HG03460 (cell line): Measurements from ENCODE around the gene FAM156A.
"Not testable (repeated sequence)": the region's sequence is repeated elsewhere in the genome, so short reads cannot be mapped to it uniquely, and the experiment has no call there.

Experiments used
- ATAC-seq: cut with Tn5 transposase; IDR thresholded peaks from one replicate; pipeline ENCODE4 v1.9.1; 2021; ENCODE audit not compliant: unreplicated experiment

The FAM156A gene

DNA sequence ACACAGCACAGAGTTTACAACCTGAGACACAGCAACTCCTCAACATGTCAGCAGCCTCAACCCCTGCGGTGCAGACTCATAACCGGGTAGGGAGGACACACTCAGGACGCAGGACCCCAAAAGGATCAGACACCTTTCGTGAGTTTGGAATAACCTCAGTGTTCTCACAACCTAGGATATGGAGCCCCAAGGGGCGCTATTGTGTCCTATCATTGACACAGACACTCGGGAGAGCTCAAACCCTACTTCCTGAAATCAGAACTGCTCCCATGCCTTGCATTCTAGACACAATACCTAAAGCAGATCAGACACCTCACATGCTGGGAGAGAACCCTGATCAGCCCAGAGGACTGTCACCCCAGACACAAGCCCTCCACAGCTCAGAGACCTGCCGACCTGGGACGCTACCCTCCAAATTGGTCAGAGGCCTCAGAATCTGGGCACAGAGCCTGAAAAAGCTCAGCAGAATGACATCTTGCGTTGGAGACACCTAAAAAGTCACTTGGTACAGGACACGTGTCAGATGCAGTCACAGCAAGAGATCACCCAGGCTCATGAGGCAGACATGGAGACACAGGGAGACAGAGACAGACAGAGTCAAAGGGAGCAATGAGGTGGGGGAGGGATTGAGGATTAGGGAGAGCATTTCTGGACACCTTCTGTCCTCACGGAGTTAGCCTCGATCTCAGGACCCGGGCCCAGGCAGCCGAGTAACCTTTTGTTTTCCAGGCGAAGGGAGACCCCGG is 8.8 kb upstream of the FAM156A start:
- not testable (repeated sequence) for ATAC-seq

GRCh38 chrX:52958961-52959360 is 643 bp upstream of the FAM156A start:
- peak; percentile 36 for ATAC-seq

GRCh38 chrX:52949884-52950283 is 8.4 kb downstream of the FAM156A start:
- not testable (repeated sequence) for ATAC-seq

GRCh38 chrX:52949325-52949724 is 9.0 kb downstream of the FAM156A start:
- ATAC-seq = not testable (repeated sequence)

DNA sequence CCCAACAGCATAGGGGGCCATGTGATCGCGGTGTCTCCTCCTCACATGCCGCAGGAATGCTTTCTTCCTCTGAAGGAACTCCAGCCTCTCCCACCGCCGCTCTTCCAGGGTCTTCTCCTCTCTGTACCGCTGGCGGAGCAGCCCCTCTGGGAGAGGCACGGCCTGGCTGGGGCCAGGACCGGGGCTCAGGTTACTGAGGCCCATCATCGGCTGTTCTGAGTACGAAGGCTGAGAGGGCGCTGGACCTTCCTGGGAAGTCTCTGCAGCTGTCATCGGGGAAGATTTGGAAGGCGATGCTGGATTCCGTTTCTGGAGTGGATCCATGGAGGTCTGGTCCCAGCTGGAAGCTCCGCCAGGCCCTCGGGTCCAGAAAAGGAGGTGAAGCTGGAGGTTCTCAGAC is 10.1 kb downstream of the FAM156A start:
- ATAC-seq = not testable (repeated sequence)

- ATAC-seq = not testable (repeated sequence)
These were observed 10.8 kb downstream of the FAM156A start for GRCh38 chrX:52947501-52947900.

- not testable (repeated sequence) for ATAC-seq
These were observed 12.4 kb downstream of the FAM156A start for GRCh38 chrX:52945838-52946494.

DNA sequence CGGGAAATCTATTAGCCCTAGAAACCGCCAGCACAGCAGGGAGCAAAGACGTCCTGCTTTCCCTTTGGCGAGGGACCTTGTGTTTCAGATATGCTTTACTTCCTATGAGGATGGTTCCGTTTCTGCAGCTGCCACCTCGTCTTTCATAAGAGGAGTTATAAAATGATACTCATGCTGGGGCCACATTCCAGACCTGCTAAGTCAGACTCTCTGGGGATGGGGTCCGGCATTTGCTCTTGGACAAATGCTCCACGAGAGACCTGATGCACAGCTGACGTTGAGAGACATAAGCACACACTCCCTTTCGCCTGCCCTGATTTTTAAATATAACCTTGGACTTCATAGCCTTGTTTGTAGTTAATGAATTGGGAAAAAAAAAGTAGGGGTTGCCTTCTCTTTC is 16.6 kb downstream of the FAM156A start:
- not testable (repeated sequence) for ATAC-seq

GRCh38 chrX:52940704-52941103 is 17.6 kb downstream of the FAM156A start:
- not testable (repeated sequence) for ATAC-seq

DNA sequence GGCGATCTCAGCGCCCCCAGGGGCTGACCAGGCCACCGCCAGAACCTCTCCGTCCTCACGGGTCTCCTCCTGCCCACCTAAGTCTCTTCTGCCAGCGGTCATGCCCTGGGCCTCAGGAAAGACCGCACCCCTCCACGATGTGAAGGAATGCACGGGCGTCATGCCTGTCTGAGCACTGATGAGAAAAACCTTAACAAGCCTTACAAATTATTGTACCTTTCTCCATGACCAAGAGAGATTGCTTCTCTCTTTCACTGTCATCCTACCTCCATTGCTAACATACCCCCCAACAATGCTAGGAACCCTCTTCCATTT is 22.9 kb downstream of the FAM156A start:
- peak; percentile 5 for ATAC-seq

- ATAC-seq = peak; percentile 88
These were observed 23.4 kb downstream of the FAM156A start for GRCh38 chrX:52934704-52935469.

- peak; percentile 25 for ATAC-seq
These were observed 24.2 kb downstream of the FAM156A start for GRCh38 chrX:52933976-52934703.

DNA sequence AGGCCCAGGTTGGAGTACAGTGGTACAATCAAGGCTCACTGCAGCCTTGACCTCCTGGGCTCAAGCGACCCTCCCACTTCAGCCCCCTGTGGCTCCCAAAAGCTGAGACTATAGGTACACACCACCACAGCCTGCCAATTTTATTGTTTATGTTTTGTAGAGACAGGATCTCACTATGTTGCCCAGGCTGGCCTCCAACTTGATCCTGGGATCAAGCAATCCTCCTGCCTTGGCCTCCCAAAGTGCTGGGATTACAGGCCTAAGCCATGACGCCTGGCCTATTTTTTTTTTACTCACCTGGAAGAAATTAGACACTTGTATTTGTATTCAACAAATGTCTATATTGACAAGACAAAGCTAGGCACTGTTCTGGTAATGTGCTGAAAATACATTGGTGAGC is 25.1 kb downstream of the FAM156A start:
- ATAC-seq = no peak

DNA sequence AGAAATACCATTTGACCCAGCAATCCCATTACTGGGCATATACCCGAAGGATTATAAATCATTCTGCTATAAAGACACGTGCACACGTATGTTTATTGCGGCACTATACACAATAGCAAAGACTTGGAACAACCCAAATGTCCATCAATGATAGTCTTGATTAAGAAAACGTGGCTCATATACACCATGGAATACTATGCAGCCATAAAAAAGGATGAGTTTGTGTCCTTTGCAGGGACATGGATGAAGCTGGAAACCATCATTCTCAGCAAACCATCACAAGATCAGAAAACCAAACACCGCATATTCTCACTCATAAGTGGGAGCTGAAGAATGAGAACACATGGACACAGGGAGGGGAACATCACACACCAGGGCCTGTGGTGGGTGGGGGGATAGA is 28.1 kb downstream of the FAM156A start:
- not testable (repeated sequence) for ATAC-seq

DNA sequence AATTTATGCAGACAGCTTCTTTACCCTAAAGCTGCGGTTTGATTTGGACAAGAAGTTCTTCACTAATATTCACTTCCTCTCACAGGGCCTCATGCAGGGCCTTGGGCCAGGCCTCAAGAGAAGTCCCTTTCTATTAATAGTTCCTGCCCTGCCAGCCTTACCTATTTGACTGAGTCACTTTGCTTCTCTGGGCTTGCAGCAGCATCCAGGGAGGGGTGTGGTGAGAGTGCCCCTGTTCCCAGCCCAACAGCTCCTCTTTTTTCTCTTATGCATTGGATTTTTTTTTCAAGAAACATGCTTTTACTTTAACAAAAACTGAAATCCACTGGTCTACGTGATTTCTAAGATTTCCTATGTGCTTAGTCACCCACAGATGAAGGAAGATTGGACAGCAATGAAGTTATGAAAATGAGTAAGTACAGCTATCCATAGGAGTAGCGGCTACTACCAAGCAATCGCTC is 34.5 kb downstream of the FAM156A start:
- peak; percentile 40 for ATAC-seq

DNA sequence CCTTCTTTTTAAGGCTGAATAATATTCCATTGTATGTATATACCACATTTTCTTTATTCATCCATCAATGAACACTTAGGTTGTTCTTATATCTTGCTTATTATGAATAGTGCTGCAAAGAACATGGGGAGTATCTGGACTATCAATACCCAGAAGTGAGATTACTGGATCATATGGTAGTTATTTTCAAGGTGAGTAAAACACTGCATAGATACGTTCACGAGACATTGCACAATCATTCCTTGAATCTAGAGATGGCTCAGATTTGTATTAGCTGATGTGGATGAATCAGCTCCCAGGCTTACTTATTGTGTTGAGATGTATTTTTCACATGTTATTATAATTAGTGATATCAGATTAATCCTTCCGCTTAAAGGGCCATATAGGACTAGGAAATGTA is 43.6 kb downstream of the FAM156A start:
- ATAC-seq = not testable (repeated sequence)

GRCh38 chrX:52913681-52914080 is 44.6 kb downstream of the FAM156A start:
- ATAC-seq = not testable (repeated sequence)

DNA sequence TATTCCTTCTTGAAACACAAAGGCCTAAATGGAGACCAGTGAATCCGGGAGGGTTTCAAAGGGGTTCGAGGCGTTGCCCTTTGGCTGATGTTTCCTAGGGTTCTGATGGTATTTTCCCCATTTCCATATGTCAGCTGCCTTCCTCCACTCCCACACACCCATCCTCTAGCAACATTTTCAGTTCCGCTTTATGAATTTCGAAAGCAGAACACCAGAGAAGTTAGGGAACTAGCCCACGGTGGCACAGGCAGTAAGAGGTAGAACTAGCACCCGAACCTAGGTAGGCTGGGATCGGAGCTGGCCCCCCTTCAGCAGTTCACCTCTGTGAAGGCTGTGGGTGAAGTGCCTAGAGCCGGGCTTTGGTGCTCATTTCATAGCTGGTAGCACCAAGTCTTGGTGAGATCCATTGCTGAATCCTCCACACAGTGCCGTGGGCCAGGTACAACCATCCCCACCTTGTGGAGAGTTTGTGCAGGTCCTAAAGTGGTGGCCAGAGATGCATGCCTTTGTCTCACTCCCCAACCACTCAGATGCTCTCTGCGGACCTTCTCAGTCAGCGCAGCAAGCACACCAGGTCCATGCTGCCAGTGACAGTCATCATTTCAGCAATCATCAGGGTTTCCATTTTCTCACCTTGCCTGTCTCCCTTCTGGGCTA is 48.9 kb downstream of the FAM156A start:
- not testable (repeated sequence) for ATAC-seq

- ATAC-seq = not testable (repeated sequence)
These were observed 50.4 kb downstream of the FAM156A start for GRCh38 chrX:52907900-52908299.

GRCh38 chrX:52907137-52907536 is 51.2 kb downstream of the FAM156A start:
- ATAC-seq = not testable (repeated sequence)
